ENCODE measurements around the gene GPI.

DNA sequence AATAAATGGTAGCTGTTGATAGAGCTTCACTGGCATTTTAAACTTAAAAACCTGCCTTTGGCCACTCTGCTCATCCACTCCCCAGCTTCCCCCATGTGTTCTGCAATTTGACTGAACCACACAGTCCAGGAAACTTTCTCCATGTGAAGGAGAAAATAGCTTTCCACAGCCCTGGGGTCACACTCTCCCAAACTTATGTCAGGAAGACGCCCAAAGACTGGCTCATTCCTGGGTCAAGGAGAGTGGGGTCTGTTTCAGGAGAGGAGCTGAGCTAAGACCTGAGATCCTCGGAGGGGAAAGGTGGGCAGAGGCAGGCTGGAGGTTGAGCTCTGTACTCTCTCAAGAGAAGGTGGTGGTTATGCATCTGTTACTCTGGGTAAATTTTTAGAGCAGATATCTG, 48.7 kb upstream of the GPI start:
- TF ChIP-seq POLR2A (IDR thresholded peaks at IDR 0.05) (no peak), CTCF (IDR thresholded peaks at IDR 0.05) (no peak)
